HepG2 (cell line): Measurements from ENCODE around the gene IFT43. TPM values are rescaled to one million over a fixed set of nuclear protein-coding genes. Genes with fewer than 3 reads are reported as not detected.

Source experiments
- ATAC-seq: fragments of 200-7000 bp; cut with Tn5 transposase; 3 replicates; pipeline ENCODE4 v1.9.1; 2020; ENCODE audit warnings: mild to moderate bottlenecking, moderate library complexity
- BruUV-seq: library from RNA; stranded (reverse); fragments of 400-500 nt; replicated peaks from 2 replicates; lab custom pipeline; 2021; lab: Mats Ljungman, UMichigan
- CTCF ChIA-PET: fragments of 300-600 bp; formaldehyde crosslinking; extraction: SDS; loops from one replicate; lab custom pipeline; 2021; ENCODE audit warnings: low total read pairs, inconsistent platforms, low intra/inter-chr PET ratio; lab: Yijun Ruan, JAX
- POLR2A ChIA-PET: fragments of 350-600 bp; sonication (Branson Sonifier 250); formaldehyde crosslinking; loops from one replicate; lab custom pipeline; 2020; ENCODE audit warnings: antibody characterized with exemption, inconsistent platforms; lab: Yijun Ruan, JAX
- DNase-seq: peaks from one replicate; pipeline ENCODE4 v3.0.0-alpha.2; 2015; ENCODE audit warnings: low spot score
- FAIRE-seq: peaks from 3 replicates; lab custom pipeline; 2011; peaks lifted over from hg19 to GRCh38; lab: Jason Lieb, UNC
- H2AFZ ChIP-seq: one replicate; pipeline ENCODE4 v1.6.1; 2011; ENCODE audit warnings: low read length, inconsistent platforms
- H3K27ac ChIP-seq: fragments of 300-600 bp; 3 replicates; pipeline ENCODE4 v1.8.0; 2011; ENCODE audit warnings: mixed run types, mild to moderate bottlenecking, mixed read lengths, low read length, inconsistent platforms; ENCODE audit not compliant: insufficient read depth; ENCODE audit errors: extremely low read length
- H3K27me3 ChIP-seq, 2 experiments: fragments of 200-600 bp in 1 of 2; 2 replicates in 1 of 2; 3 replicates in 1 of 2; pipeline versions ENCODE4 v1.6.0 to v1.8.0; 2011; ENCODE audit warnings: low read length in 2 of 2, mild to moderate bottlenecking in 2 of 2, moderate library complexity in 2 of 2, inconsistent platforms in 1 of 2; ENCODE audit not compliant: insufficient read depth in 2 of 2, control insufficient read depth in 1 of 2
- H3K36me3 ChIP-seq, 2 experiments: fragments of 200-600 bp in 1 of 2; replicated peaks in 1 of 2; 2 replicates in 1 of 2; 3 replicates in 1 of 2; pipeline versions ENCODE4 v1.5.1 to v1.8.0; 2011; ENCODE audit warnings: low read length in 2 of 2, inconsistent platforms in 1 of 2; ENCODE audit not compliant: insufficient read depth in 2 of 2, control insufficient read depth in 1 of 2
- H3K4me1 ChIP-seq: 2 replicates; pipeline ENCODE4 v1.5.1; 2012; ENCODE audit warnings: low read length, inconsistent platforms; ENCODE audit not compliant: insufficient read depth
- H3K4me2 ChIP-seq: 2 replicates; pipeline ENCODE4 v1.6.0; 2011; ENCODE audit warnings: low read depth, low read length, inconsistent platforms
- H3K4me3 ChIP-seq, 3 experiments: fragments of 200-600 bp in 1 of 3; sonication (generic), shearing (Covaris generic) in 1 of 3; replicated peaks in 1 of 3; 2 replicates each; pipeline ENCODE4 v1.5.1; 2011 to 2016; ENCODE audit warnings: low read length in 3 of 3, inconsistent platforms in 2 of 3, low read depth in 2 of 3, mild to moderate bottlenecking in 2 of 3, control low read depth in 1 of 3, mixed read lengths in 1 of 3; ENCODE audit not compliant: insufficient read depth in 1 of 3
- H3K79me2 ChIP-seq: one replicate; pipeline ENCODE4 v1.6.1; 2011; ENCODE audit warnings: low read length, inconsistent platforms; ENCODE audit not compliant: insufficient read depth
- H3K9ac ChIP-seq: 2 replicates; pipeline ENCODE4 v1.6.0; 2011; ENCODE audit warnings: mild to moderate bottlenecking, low read depth, low read length, inconsistent platforms; ENCODE audit not compliant: insufficient read depth
- H3K9me3 ChIP-seq: 2 replicates; pipeline ENCODE4 v1.5.1; 2012; ENCODE audit warnings: mild to moderate bottlenecking, low read length
- H4K20me1 ChIP-seq: 2 replicates; pipeline ENCODE4 v1.6.0; 2011; ENCODE audit warnings: inconsistent platforms, mild to moderate bottlenecking, low read length, moderate library complexity; ENCODE audit not compliant: insufficient read depth
- ATF1 ChIP-seq: IDR thresholded peaks from 2 replicates; pipeline ENCODE4 v1.6.1; 2016; ENCODE audit warnings: mild to moderate bottlenecking, control low read depth
- BCL3 ChIP-seq: sonication (generic); formaldehyde crosslinking; IDR thresholded peaks from 2 replicates; pipeline ENCODE4 v1.5.1; 2020; ENCODE audit warnings: mild to moderate bottlenecking, missing genetic modification reagents, moderate library complexity
- DNMT1 ChIP-seq: sonication (generic); formaldehyde crosslinking; IDR thresholded peaks from 2 replicates; pipeline ENCODE4 v1.5.1; 2020; ENCODE audit warnings: mild to moderate bottlenecking, missing genetic modification reagents
- GMEB2 ChIP-seq: IDR thresholded peaks from 2 replicates; pipeline ENCODE4 v1.6.1; 2016; ENCODE audit warnings: missing biosample characterization, missing genetic modification reagents, low read depth
- HCFC1 ChIP-seq: fragments of 150-350 bp; IDR thresholded peaks from 2 replicates; pipeline ENCODE4 v1.6.1; 2014; ENCODE audit warnings: low read depth, low read length
- HHEX ChIP-seq: IDR thresholded peaks from 2 replicates; pipeline ENCODE4 v1.6.1; 2016; ENCODE audit warnings: control low read depth
- MTF1 ChIP-seq: sonication (generic); formaldehyde crosslinking; IDR thresholded peaks from 2 replicates; pipeline ENCODE4 v1.5.0; 2020; ENCODE audit warnings: missing genetic modification reagents
- NFE2 ChIP-seq: sonication (generic); formaldehyde crosslinking; IDR thresholded peaks from 2 replicates; pipeline ENCODE4 v1.4.0; 2020; ENCODE audit warnings: missing genetic modification reagents
- NFIC ChIP-seq: IDR thresholded peaks from 2 replicates; pipeline ENCODE4 v1.6.1; 2012; ENCODE audit warnings: mild to moderate bottlenecking, low read length, inconsistent platforms
- NFYB ChIP-seq: sonication (generic); formaldehyde crosslinking; IDR thresholded peaks from 2 replicates; pipeline ENCODE4 v1.4.0; 2020; ENCODE audit warnings: missing genetic modification reagents
- POLR2A ChIP-seq, 2 experiments: IDR thresholded peaks; 2 replicates each; pipeline ENCODE4 v1.6.1; 2011; ENCODE audit warnings: low read depth in 2 of 2, low read length in 2 of 2, mild to moderate bottlenecking in 1 of 2, moderate library complexity in 1 of 2; ENCODE audit not compliant: insufficient read depth in 1 of 2
- RAD21 ChIP-seq: fragments of 450-650 bp; formaldehyde crosslinking; IDR thresholded peaks from 2 replicates; pipeline ENCODE4 v1.5.0; 2020; ENCODE audit warnings: mild to moderate bottlenecking
- UBTF ChIP-seq: sonication (generic); formaldehyde crosslinking; IDR thresholded peaks from 2 replicates; pipeline ENCODE4 v1.4.0; 2020; ENCODE audit warnings: mild to moderate bottlenecking, missing genetic modification reagents
- WGBS: methylation state at CpG from one replicate; pipeline ENCODE4 v1.1.6; 2017; ENCODE audit warnings: low lambda C conversion rate; 5-methylcytosine and 5-hydroxymethylcytosine counted together
- in situ Hi-C: cut with HindIII; loops from 2 replicates; pipeline ENCODE4 v1.10.0; 2017; ENCODE audit warnings: low pct_unique_long_range_greater_than_20kb; ENCODE audit not compliant: extremely low pct_ligation_motif_present
- intact Hi-C: fragments of 100-400 bp; cut with micrococcal nuclease; formaldehyde crosslinking; loops from one replicate; pipeline ENCODE4 v1.10.0; 2022; ENCODE audit not compliant: unreplicated experiment
- polyA plus RNA-seq, 8 experiments: library from polyadenylated mRNA; depleted of rRNA in 3 of 8; stranded (reverse) in 7 of 8; unstranded in 1 of 8; fragments of >200 nt; fragmentation: Illumina TruSeq in 4 of 8; extraction: Trizol in 4 of 8; gene quantifications; 2 replicates each; pipeline versions ENCODE4 v1.2.1 to v1.2.3, GENCODE V29; 2011 to 2016; ENCODE audit warnings: low read depth in 4 of 8, missing spikeins in 1 of 8, mixed read lengths in 1 of 8; ENCODE audit not compliant: insufficient read depth in 1 of 8
- total RNA-seq, 5 experiments: library from RNA; depleted of rRNA; stranded (reverse); fragments of >200 nt; fragmentation: Illumina TruSeq; extraction: Trizol; gene quantifications; 2 replicates each; pipeline ENCODE4 v1.2.3, GENCODE V29; 2016; ENCODE audit warnings: low read depth in 1 of 5

The IFT43 gene
- total and polyA plus RNA-seq, 2 of the 13 experiments (the other 11 are each of a cell fraction or from before 2014, with no cell fraction given) = 0.15 to 0.55 TPM

- TF ChIP-seq DNMT1 (CRISPR knock-in tag) = no peak
- no peak for TF ChIP-seq GMEB2 (CRISPR knock-in tag)
- TF ChIP-seq POLR2A (IDR thresholded peaks at IDR 0.05; ENCODE audit: insufficient read depth in 1 of 2, low read depth in 2 of 2, low read length in 2 of 2) = no peak
- no peak for TF ChIP-seq HHEX
- TF ChIP-seq NFE2 (CRISPR knock-in tag) = no peak
- no peak for TF ChIP-seq BCL3 (CRISPR knock-in tag)
- TF ChIP-seq NFYB (CRISPR knock-in tag) = no peak
Observed at GRCh38 chr14:75961662-75962061, 23.9 kb upstream of the IFT43 start (continued).

GRCh38 chr14:75967866-75968265 is 17.7 kb upstream of the IFT43 start:
- Histone ChIP-seq H3K27me3 (no peaks in the 10 kb centered on the region), H2AFZ (no peak overlapping the region), H3K4me3 (no peak overlapping the region), H3K9me3 (no peaks in the 10 kb centered on the region), H3K9ac (no peak overlapping the region), H3K27ac (no peak overlapping the region), H3K36me3 (no peaks in the 10 kb centered on the region), H4K20me1 (no peaks in the 10 kb centered on the region), H3K4me1 (no peaks in the 10 kb centered on the region), H3K79me2 (no peaks in the 10 kb centered on the region), H3K4me2 (no peak overlapping the region)
- in situ Hi-C loops (no loop called here), intact Hi-C loops (no loop called here)
- ATAC-seq (no peak), FAIRE-seq (no peak), DNase-seq (no peak)
- ChIA-PET CTCF (no interaction called here), POLR2A (no interaction called here)
- no CpG with 5 or more reads among the region's 3 CpGs for WGBS
- BruUV-seq = no TSS peak
- no peak for TF ChIP-seq NFIC
- no peak for TF ChIP-seq ATF1 (CRISPR knock-in tag)
- TF ChIP-seq HCFC1 = no peak
- TF ChIP-seq RAD21 (CRISPR knock-in tag) = no peak
- TF ChIP-seq MTF1 = no peak
- no peak for TF ChIP-seq UBTF (CRISPR knock-in tag)
